Activated T-cell treated with anti-CD3 and anti-CD28 coated beads, Interleukin-2, amount 50 U/mL, for 1 hour (primary cell): ENCODE measurements around the gene SORCS1.
"Not testable (repeated sequence)": the region's sequence is repeated elsewhere in the genome, so short reads cannot be mapped to it uniquely, and the experiment has no call there.

Source experiments
- DNase-seq: peaks from one replicate; pipeline ENCODE4 v3.0.0-alpha.2; 2020

SORCS1 gene

DNA sequence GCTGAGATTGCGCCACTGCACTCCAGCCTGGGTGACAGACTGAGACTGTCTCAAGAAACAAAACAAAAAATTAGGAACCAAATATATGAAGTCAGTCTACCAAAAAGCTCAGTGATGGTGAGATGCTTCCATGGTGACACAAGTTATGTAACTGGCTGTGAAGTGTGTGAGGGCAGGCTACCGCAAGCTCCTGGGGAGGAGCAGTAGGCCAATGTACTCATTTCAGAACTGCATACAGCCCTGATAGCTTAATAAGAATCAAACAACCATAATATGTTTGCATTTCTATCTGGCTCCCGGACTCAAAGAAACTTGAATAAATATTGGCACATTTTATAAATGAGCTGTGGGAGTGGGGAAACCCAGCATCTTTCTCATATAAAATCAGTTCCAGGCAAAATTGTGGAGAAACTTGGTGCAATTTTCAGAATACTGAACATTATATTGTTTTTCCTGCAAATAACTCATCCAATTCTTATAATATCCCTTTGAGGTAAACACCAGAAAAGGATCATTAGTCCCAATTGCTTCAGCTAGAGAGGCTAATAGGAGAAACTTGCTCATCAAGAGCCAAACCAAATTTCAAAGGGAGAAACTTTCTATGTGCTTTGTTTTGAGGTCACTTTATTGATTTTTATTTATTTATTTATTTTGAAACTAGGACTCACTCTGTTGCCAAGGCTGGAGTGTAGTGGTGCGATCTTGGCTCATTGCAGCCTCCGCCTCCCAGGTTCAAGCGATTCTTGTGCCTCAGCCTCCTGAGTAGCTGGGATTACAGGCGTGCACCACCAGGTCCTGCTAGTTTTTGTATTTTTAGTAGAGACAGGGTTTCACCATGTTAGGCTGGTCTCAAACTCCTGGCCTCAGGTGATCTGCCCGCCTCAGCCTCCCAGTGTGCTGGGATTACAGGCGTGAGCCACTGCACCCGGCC is 127.0 kb downstream of the SORCS1 start:
- DNase-seq = no peak

GRCh38 chr10:107033799-107034422 is 130.6 kb downstream of the SORCS1 start:
- DNase-seq = no peak

- no peak for DNase-seq
Measured at GRCh38 chr10:107032700-107033401, 131.7 kb downstream of the SORCS1 start.

DNA sequence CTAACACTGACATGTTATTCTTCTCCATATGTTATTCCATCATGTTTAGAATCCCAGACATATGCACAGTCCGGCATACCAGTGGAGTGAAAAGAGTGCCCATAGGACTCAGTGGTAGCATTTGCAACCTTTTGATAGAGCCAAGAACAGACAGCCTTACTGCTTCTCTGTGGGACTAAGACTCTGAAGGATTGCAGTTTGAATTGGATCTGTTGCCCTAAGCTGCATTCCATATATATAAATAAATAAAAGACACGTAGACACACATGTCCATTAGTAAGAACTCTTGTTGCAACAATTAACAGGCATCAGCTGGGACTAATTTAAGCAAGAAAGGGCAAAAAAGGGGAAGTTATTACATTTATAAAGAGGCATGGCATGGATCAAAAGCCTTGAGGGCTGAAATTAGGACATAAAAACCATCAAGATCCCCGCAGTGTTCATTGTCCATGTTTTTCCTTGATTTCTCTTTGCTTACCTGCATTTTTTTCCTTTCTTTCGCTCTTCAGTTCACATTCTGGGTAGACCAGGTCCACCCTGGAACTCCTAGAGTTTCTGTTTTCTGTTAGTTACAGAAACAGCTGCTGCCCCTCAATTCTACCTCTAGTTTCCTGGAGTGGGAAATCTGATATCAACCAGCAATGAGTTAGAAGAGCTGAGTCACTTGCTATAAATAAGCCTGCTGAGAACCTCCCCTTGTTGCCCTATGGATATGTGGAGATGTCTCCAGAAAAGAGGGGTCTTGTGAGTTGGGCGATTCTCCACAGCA is 132.4 kb downstream of the SORCS1 start:
- no peak for DNase-seq

- DNase-seq = no peak
Measured at GRCh38 chr10:107028236-107028635, 136.3 kb downstream of the SORCS1 start.

GRCh38 chr10:107025676-107026075 is 138.8 kb downstream of the SORCS1 start:
- DNase-seq = no peak

DNA sequence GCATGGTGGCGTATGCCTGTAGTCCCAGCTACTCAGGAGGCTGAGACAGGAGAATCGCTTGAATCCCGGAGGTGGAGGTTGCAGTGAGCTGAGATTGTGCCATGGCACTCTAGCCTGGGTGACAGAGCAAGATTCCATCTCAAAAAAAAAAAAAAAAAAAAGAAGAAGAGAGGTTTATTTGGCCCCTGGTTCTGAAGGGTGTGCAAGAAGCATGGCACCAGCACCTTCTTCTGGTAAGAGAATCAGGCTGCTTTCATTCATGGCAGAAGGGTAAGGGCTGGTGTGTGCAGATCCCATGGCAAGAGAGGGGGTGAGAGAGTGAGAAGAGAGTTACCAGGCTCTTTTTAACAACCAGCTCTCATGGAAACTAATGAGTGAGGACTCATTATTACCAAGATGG is 140.5 kb downstream of the SORCS1 start:
- DNase-seq = not testable (repeated sequence)

- no peak for DNase-seq
Measured at GRCh38 chr10:107022600-107023354, 141.7 kb downstream of the SORCS1 start.

GRCh38 chr10:107019154-107019553 is 145.4 kb downstream of the SORCS1 start:
- no peak for DNase-seq

DNA sequence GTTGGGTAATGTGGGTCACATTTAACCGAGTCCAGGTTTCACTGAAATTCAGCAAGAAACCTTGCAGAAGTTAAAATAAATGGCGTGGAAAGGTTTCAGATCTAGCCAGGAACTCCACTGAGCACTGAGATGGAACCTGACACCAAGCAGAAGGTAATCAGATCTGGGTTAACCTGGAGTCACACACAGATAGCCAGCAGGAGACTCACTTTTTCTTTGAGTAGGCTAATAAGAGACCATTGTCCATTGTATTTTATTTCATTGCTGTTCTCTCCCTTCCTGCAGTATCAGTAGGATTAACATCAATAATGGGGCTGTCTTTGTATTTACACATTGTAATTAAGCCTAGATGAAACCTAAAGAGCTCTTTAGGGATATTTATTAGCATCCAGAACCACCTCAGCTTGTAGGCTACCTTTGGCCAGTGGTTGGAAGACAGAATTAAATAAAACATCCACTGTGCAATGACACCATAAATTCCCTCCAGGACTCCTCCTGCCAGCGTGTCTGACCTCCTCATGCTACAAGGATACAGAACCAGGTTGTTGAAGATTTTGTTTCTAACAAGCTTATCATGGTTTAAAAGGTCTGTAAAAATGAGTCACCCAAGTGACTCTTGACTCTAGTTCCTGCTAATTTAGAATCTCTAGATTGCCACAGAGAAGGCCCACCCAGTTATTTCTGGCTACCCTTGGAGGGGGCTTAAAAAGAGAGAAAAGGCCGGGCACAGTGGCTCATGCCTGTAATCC is 151.1 kb downstream of the SORCS1 start:
- DNase-seq = no peak

GRCh38 chr10:107011992-107012391 is 152.5 kb downstream of the SORCS1 start:
- DNase-seq = no peak

DNA sequence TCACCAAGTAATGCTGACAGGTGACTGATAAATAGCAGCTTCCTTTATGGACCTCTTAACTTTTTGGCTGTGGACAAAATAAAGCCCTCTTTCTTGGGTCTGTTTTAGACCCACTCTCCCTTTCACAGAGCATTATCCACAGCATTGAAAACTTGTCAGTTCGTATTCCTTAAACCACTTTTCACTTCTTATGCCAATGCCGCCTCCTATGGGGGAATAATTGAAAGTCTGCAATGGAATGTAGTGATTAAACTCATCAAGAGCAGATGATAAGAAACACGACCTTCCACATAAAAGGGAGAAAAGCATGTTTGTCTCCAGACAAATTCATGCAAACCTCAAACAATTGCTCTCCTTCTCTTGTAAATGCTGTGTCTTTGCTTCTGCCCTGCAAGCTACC is 153.4 kb downstream of the SORCS1 start:
- no peak for DNase-seq

DNA sequence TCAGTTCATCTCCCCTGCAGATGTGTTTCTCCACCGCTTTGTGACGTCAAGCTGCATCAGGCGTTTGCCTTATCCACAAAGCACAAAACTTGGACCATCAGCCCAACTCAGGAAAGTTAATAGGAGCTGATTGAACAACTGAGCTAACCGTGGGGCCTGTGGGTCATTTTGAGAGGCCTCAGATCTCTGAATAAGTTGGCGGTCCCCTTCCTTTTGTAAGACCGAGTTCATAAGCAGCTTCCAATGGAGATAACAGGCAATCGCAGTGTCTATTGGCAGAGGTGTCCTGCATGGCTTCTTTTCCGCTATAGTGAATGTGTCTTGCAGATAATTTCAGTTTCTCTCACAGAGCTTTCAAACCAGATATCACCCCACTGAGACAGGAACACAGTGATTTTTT is 154.0 kb downstream of the SORCS1 start:
- DNase-seq = no peak

DNA sequence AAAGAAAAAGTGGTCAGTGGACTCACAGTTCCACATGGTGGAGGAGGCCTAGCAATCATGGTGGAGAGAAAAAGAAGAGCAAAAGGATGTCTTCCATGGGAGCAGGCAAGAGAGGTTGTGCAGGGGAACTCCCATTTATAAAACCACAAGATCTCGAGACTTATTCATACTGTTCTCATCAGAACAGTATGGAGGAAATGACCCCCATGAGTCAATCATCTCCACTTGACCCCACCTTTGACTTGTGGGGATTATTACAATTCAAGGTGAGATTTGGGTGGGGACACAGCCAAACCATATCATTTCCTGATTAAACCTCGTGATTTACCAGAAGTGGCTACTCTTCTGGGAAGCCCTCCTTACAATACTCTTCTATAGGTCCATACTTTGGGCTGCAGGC is 160.1 kb downstream of the SORCS1 start:
- no peak for DNase-seq

DNA sequence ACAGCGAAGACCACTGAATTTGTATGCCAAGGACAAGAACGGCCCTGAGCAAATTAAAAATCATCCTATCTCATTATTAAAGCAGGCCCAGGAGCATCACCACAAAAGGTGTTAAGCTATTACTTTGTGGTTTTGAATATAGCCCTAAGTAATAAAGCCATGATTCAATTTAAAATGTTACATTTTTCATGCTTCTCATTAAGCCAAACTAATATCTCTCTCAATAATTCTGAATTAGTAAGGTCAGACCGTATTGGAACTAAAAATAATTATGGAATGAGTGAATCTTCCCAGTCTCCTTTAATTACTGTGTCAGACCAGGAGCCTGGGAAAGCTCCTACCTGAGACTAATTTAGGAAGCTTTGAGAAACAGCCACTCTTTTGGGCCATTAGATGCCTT is 162.4 kb downstream of the SORCS1 start:
- no peak for DNase-seq

- no peak for DNase-seq
Measured at GRCh38 chr10:106999118-106999707, 165.3 kb downstream of the SORCS1 start.

DNA sequence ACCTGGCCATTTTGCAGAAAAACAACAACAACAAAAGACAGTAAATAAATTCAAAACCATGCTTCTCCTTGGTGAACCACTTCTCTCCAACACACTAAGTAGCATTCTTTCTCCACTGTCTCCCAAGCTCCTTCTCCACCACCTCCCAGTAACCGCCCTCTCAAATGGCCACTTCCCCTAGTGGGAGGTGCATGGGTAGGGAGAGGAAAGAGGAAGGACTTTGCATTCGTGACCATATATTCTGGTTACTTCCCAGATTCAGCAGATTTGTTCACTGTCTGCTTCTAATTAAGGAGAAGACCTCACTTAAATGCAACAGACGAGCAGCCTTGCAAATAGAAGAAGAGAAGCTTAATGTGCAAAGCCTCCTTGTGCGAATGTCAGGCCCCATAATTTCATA is 166.8 kb downstream of the SORCS1 start:
- no peak for DNase-seq

GRCh38 chr10:106996510-106996909 is 168.0 kb downstream of the SORCS1 start:
- no peak for DNase-seq

GRCh38 chr10:106992055-106992454 is 172.5 kb downstream of the SORCS1 start:
- no peak for DNase-seq

GRCh38 chr10:106991091-106991490 is 173.4 kb downstream of the SORCS1 start:
- DNase-seq = no peak

DNA sequence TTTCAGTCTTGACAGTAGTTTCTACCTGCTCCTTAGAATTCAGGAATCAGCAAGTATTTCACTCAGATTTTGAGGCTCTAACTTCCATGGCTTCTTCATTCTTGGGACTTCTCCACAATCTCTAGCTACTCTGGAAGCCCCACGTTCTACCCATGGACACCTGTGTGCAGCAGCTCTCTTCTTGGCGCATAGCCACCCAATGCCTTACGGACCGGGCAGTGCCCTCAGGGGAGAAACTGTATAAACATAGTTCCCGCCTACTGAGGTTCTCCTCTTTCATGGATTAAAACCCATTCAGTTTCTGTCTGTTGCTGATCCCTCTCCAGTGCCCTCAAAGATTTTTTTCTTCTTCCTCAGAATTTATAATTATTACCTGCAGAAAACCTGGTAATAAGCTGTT is 177.1 kb downstream of the SORCS1 start:
- no peak for DNase-seq
